ENCODE results near the gene FTCD.
A peak's percentile ranks its signal among the peaks of the same experiment; 100 is the strongest.

DNA sequence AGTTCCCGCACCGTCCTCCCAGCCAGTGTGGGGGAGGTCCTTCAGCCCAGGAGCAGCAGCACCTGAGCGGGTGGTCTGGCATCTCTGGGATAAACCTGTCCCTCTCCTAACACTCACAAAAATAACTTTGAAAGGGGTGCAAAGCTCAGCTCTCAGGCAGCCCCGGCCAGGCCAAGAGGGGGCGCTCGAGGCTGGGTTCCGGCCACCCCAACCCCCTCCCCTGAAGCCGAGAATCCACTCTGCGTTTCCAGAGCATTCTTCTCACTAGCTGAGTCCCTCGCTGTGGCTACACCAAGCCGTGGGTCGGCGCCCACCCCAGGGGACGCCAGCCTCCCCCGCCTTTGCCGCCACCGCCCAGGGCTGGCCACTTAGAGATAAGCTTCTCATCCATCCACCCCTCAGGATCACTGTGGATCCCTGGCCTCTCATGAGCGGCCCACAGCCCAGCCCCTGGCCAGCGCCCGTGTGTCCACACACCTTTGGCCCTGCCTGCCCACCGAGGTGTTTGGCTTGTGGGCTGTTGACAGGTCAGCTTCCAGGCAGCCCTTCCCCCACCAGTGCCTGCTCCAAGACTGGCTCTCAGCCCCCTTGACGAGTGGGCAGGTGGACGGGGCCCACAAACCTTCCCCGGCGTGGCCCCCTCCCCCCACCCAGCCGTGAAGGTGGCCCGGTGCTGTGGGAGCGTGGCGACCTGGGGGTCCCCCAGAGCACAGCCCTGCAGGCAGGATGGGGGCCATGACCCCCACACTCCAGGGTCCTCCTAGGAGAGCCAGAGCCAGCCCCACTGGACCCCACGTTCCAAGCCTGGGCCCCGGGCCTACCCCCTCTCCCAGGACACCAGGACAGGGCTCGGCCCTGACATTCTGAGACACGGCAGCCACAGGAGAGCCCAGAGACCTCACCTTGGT lies 1.9 kb downstream of the FTCD start:
- TF ChIP-seq, protein P1, sequence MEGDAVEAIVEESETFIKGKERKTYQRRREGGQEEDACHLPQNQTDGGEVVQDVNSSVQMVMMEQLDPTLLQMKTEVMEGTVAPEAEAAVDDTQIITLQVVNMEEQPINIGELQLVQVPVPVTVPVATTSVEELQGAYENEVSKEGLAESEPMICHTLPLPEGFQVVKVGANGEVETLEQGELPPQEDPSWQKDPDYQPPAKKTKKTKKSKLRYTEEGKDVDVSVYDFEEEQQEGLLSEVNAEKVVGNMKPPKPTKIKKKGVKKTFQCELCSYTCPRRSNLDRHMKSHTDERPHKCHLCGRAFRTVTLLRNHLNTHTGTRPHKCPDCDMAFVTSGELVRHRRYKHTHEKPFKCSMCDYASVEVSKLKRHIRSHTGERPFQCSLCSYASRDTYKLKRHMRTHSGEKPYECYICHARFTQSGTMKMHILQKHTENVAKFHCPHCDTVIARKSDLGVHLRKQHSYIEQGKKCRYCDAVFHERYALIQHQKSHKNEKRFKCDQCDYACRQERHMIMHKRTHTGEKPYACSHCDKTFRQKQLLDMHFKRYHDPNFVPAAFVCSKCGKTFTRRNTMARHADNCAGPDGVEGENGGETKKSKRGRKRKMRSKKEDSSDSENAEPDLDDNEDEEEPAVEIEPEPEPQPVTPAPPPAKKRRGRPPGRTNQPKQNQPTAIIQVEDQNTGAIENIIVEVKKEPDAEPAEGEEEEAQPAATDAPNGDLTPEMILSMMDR (IDR thresholded peaks at IDR 0.05; ENCODE audit: low read length), result peak; percentile 68
- TF ChIP-seq EZH2 (optimal IDR thresholded peaks at IDR 0.05; ENCODE audit: low read depth, low read length), result no peak

Measured in MM.1S (cell line).